PC-9 (cell line): Measurements from ENCODE around the gene LRRC28. TPM values are rescaled to one million over a fixed set of nuclear protein-coding genes. Genes with fewer than 3 reads are reported as not detected.

Experiments
- BruUV-seq: library from RNA; stranded (reverse); fragments of 400-500 nt; replicated peaks from 2 replicates; lab custom pipeline; 2021; lab: Mats Ljungman, UMichigan
- CTCF ChIA-PET: fragments of 300-600 bp; sonication (Branson Sonifier 250); formaldehyde crosslinking; loops from one replicate; lab custom pipeline; 2022; ENCODE audit warnings: antibody characterized with exemption; lab: Charles Lee
- POLR2A ChIA-PET: fragments of 300-600 bp; sonication (Branson Sonifier 250); formaldehyde crosslinking; loops from one replicate; lab custom pipeline; 2022; ENCODE audit warnings: antibody characterized with exemption; ENCODE audit not compliant: unreplicated experiment; lab: Charles Lee
- DNase-seq, 2 experiments: peaks; one replicate each; pipeline versions ENCODE4 v3.0.0 to v3.0.0-alpha.2; 2015 to 2022; ENCODE audit warnings: mixed read lengths in 1 of 2
- H2AFZ ChIP-seq: fragments of 200-600 bp; sonication (generic); 2 replicates; pipeline ENCODE4 v1.8.1; 2017; ENCODE audit warnings: antibody characterized with exemption
- H3F3A ChIP-seq: fragments of 200-600 bp; sonication (generic); 2 replicates; pipeline ENCODE4 v1.8.1; 2017; ENCODE audit warnings: antibody characterized with exemption, mild to moderate bottlenecking, low read depth; ENCODE audit not compliant: insufficient read depth
- H3K27ac ChIP-seq: fragments of 200-600 bp; sonication (generic); 2 replicates; pipeline ENCODE4 v1.6.1; 2016; ENCODE audit warnings: mixed run types
- H3K27me3 ChIP-seq: fragments of 200-600 bp; sonication (generic); 2 replicates; pipeline ENCODE4 v1.6.1; 2016; ENCODE audit warnings: low read depth, mixed run types; ENCODE audit not compliant: insufficient read depth
- H3K36me3 ChIP-seq: fragments of 200-600 bp; sonication (generic); 2 replicates; pipeline ENCODE4 v1.6.1; 2016; ENCODE audit warnings: low read depth, mixed run types
- H3K4me1 ChIP-seq: fragments of 200-600 bp; sonication (generic); replicated peaks from 2 replicates; pipeline ENCODE4 v1.6.1; 2016; ENCODE audit warnings: mixed run types; ENCODE audit not compliant: insufficient read depth
- H3K4me2 ChIP-seq: fragments of 200-600 bp; sonication (generic); 2 replicates; pipeline ENCODE4 v1.6.1; 2017; ENCODE audit warnings: mixed run types
- H3K4me3 ChIP-seq: fragments of 200-600 bp; sonication (generic); 2 replicates; pipeline ENCODE4 v1.6.1; 2016; ENCODE audit warnings: mixed run types
- H3K79me2 ChIP-seq: fragments of 200-600 bp; sonication (generic); 2 replicates; pipeline ENCODE4 v1.6.1; 2017; ENCODE audit warnings: low read depth, mixed run types
- H3K9me2 ChIP-seq: fragments of 200-600 bp; sonication (generic); 2 replicates; pipeline ENCODE4 v1.8.1; 2017; ENCODE audit warnings: mild to moderate bottlenecking; ENCODE audit not compliant: insufficient read depth
- H3K9me3 ChIP-seq: fragments of 200-600 bp; sonication (generic); 2 replicates; pipeline ENCODE4 v1.8.1; 2016; ENCODE audit warnings: low read depth; ENCODE audit not compliant: insufficient read depth
- H4K20me1 ChIP-seq: fragments of 200-600 bp; sonication (generic); 2 replicates; pipeline ENCODE4 v1.8.1; 2017; ENCODE audit not compliant: insufficient read depth
- CTCF ChIP-seq: fragments of 200-600 bp; sonication (generic); conservative IDR thresholded peaks from 2 replicates; pipeline ENCODE4 v1.6.1; 2017; ENCODE audit warnings: mixed run types, antibody characterized with exemption, mild to moderate bottlenecking, moderate library complexity
- EZH2 ChIP-seq: fragments of 200-600 bp; sonication (generic); IDR thresholded peaks from 2 replicates; pipeline ENCODE4 v1.8.0; 2017; ENCODE audit warnings: antibody characterized with exemption, low read depth
- intact Hi-C: fragments of 100-400 bp; cut with micrococcal nuclease; formaldehyde crosslinking; loops from one replicate; pipeline ENCODE4 v1.10.0; 2022; ENCODE audit not compliant: unreplicated experiment
- total RNA-seq: library from RNA; stranded (reverse); gene quantifications from 2 replicates; pipeline ENCODE4 v1.2.3, GENCODE V29; 2021

The LRRC28 gene
- total RNA-seq, 1 experiment from 2014 or later: 13.5 TPM

DNA sequence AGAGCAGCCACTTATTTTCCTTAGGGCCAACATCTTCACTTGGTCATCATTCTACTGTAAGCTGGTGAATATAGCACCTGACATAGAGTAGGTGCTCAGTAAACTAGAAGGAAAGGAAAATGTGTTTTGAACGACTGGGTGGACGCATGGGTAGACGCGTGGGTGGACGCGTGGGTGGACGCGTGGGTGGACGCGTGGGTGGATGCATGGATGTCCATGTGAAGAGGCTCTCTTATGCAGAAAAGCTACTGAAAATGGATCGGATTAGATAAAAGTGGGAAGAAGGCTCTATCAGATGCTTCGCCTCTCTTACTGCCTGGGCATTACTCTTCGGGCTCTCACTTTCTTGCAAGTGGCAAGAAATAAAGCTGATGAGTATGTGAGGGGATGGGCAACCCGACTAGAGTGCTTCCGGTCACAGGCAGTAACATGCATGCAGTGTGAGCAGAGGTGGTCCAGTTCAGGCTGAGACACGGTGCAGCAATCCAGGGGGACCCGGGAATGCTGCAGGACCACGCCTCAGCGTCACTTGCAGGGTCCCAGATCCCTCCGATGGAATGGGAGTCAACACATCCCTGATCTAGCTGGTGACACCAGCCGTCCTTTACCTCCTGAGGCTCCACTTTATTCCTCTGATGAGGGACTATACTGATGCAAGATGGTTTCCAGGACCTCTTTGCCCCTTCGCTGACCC, 176.5 kb downstream of the LRRC28 start:
- ChIA-PET POLR2A (no interaction called here), CTCF (no interaction called here)
- TF ChIP-seq CTCF (no peak), EZH2 (no peak)
- H3K9me3 ChIP-seq: no peaks in the 10 kb centered on the region
- H3K79me2 ChIP-seq: no peaks in the 10 kb centered on the region
- no peak overlapping the region for H3K4me2 ChIP-seq
- H3K27me3 ChIP-seq: no peaks in the 10 kb centered on the region
- H3K4me3 ChIP-seq: no peak overlapping the region
- peaks cover 15% of the 10 kb centered on the region for H3K4me1 ChIP-seq
- H3F3A ChIP-seq: no peaks in the 10 kb centered on the region
- H4K20me1 ChIP-seq: no peaks in the 10 kb centered on the region
- H2AFZ ChIP-seq: no peak overlapping the region
- DNase-seq: no peak
- no peaks in the 10 kb centered on the region for H3K9me2 ChIP-seq
- no TSS peak for BruUV-seq
- intact Hi-C loops: no loop called here
- no peaks in the 10 kb centered on the region for H3K36me3 ChIP-seq
- no peak overlapping the region for H3K27ac ChIP-seq

GRCh38 chr15:99429681-99430081, 178.4 kb downstream of the LRRC28 start:
- Histone ChIP-seq H2AFZ (no peak overlapping the region), H3K4me2 (no peak overlapping the region), H3K4me1 (peaks cover 31% of the 10 kb centered on the region), H3F3A (no peaks in the 10 kb centered on the region), H4K20me1 (no peaks in the 10 kb centered on the region), H3K27ac (no peak overlapping the region), H3K4me3 (no peak overlapping the region), H3K79me2 (no peaks in the 10 kb centered on the region), H3K9me2 (no peaks in the 10 kb centered on the region), H3K9me3 (no peaks in the 10 kb centered on the region), H3K27me3 (no peaks in the 10 kb centered on the region), H3K36me3 (no peaks in the 10 kb centered on the region)
- no peak for DNase-seq
- TF ChIP-seq CTCF: no peak
- intact Hi-C loops: no loop called here
- CTCF ChIA-PET: no interaction called here
- POLR2A ChIA-PET: no interaction called here
- no TSS peak for BruUV-seq

- Histone ChIP-seq H3K4me1 (peaks cover 29% of the 10 kb centered on the region), H3K9me2 (no peaks in the 10 kb centered on the region), H4K20me1 (no peaks in the 10 kb centered on the region), H3K4me2 (no peak overlapping the region), H3K27ac (no peak overlapping the region), H3K36me3 (no peaks in the 10 kb centered on the region), H3K9me3 (no peaks in the 10 kb centered on the region), H3K79me2 (no peaks in the 10 kb centered on the region), H2AFZ (no peak overlapping the region), H3K4me3 (no peak overlapping the region), H3K27me3 (no peaks in the 10 kb centered on the region), H3F3A (no peaks in the 10 kb centered on the region; the same call in 1 of the 2 replicates)
- ChIA-PET CTCF (interaction anchor here (0.6 kb wide), 1 partner anchor 326 kb away, joined by 3 read pairs; no protein-coding TSS in a partner anchor), POLR2A (interaction anchor here (0.7 kb wide), 1 partner anchor 20 kb away, joined by 4 read pairs; no protein-coding TSS in a partner anchor)
- BruUV-seq: no TSS peak
- DNase-seq: no peak
- no peak for TF ChIP-seq EZH2
- TF ChIP-seq CTCF: no peak
- intact Hi-C loops: no loop called here
These were observed 179.7 kb downstream of the LRRC28 start for GRCh38 chr15:99430881-99431401.
